Thyroid gland (tissue), 4 donors: ENCODE results near the gene PPP1R1B. TPM values are rescaled to one million over a fixed set of nuclear protein-coding genes. Genes with fewer than 3 reads are reported as not detected.

Source experiments
- DNase-seq, 2 donors: peaks; one replicate each; pipeline ENCODE4 v3.0.0-alpha.2; 2019
- H3K27ac ChIP-seq, 3 donors: fragments of 200-600 bp; sonication (generic); 1 replicate in 2 of 3; 2 replicates in 1 of 3; pipeline ENCODE4 v1.5.1; 2016 to 2019; ENCODE audit warnings: mild to moderate bottlenecking in 1 of 3, moderate library complexity in 1 of 3
- H3K27me3 ChIP-seq: fragments of 200-600 bp; sonication (generic); one replicate; pipeline ENCODE4 v1.5.1; 2019
- H3K36me3 ChIP-seq, 2 donors: fragments of 200-600 bp; sonication (generic); one replicate each; pipeline ENCODE4 v1.5.1; 2016 to 2019
- H3K4me1 ChIP-seq, 2 donors: fragments of 200-600 bp; sonication (generic); one replicate each; pipeline ENCODE4 v1.5.1; 2017 to 2019
- H3K4me3 ChIP-seq, 3 donors: fragments of 200-600 bp; sonication (generic); replicated peaks in 1 of 3; 1 replicate in 2 of 3; 2 replicates in 1 of 3; pipeline ENCODE4 v1.5.1; 2016; ENCODE audit warnings: mild to moderate bottlenecking in 1 of 3
- H3K9me3 ChIP-seq: fragments of 200-600 bp; sonication (generic); one replicate; pipeline ENCODE4 v1.5.1; 2017
- CTCF ChIP-seq, 6 experiments: fragments of 200-600 bp in 3 of 6; fragments of 450-650 bp in 3 of 6; sonication (generic) in 3 of 6; IDR thresholded peaks; one replicate each; pipeline ENCODE4 v1.5.1; 2016 to 2019; ENCODE audit warnings: antibody characterized with exemption in 6 of 6, mild to moderate bottlenecking in 2 of 6, inconsistent platforms in 1 of 6, moderate library complexity in 1 of 6
- POLR2A ChIP-seq, 2 donors: fragments of 450-650 bp; IDR thresholded peaks; one replicate each; pipeline ENCODE4 v1.6.1; 2017; ENCODE audit warnings: antibody characterized with exemption in 2 of 2, mild to moderate bottlenecking in 2 of 2, moderate library complexity in 1 of 2
- WGBS, 2 donors: methylation state at CpG; one replicate each; pipeline ENCODE4 v1.1.5; 2017; 5-methylcytosine and 5-hydroxymethylcytosine counted together
- intact Hi-C: fragments of 100-400 bp; cut with DNase I; formaldehyde crosslinking; loops from one replicate; pipeline ENCODE4 v1.15.1; 2023
- total RNA-seq, 4 donors: library from RNA; depleted of rRNA; stranded (reverse); fragments of >200 nt; gene quantifications; one replicate each; pipeline ENCODE4 v1.2.3, GENCODE V29; 2016

Gene PPP1R1B
- total RNA-seq, 4 donors from 2014 or later = 1.2 TPM; not detected in 3

GRCh38 chr17:39611401-39612112 is 15.2 kb upstream of the PPP1R1B start:
- WGBS, 2 donors = 91 to 92% methylated on average over 9 of the region's 9 CpGs
- no peak overlapping the region for H3K27ac ChIP-seq
- no peaks in the 10 kb centered on the region for H3K36me3 ChIP-seq
- H3K4me3 ChIP-seq = no peak overlapping the region
- no peak for DNase-seq
- H3K27me3 ChIP-seq = peaks cover 21% of the 10 kb centered on the region
- no peaks in the 10 kb centered on the region for H3K9me3 ChIP-seq
- H3K4me1 ChIP-seq = peaks cover 8 to 9% of the 10 kb centered on the region in 2 donors
- intact Hi-C loops = no loop called here
- TF ChIP-seq CTCF (IDR thresholded peaks at IDR 0.05) (no peak), POLR2A (IDR thresholded peaks at IDR 0.05) (no peak)

GRCh38 chr17:39612291-39612894 is 14.4 kb upstream of the PPP1R1B start:
- Histone ChIP-seq H3K9me3 (no peaks in the 10 kb centered on the region), H3K4me1 (peaks cover 4 to 6% of the 10 kb centered on the region in 2 donors), H3K27ac (no peak overlapping the region), H3K27me3 (peaks cover 12% of the 10 kb centered on the region), H3K4me3 (no peak overlapping the region), H3K36me3 (no peaks in the 10 kb centered on the region)
- 63 to 77% methylated on average over 11 to 22 of the region's 22 CpGs for WGBS, 2 donors
- no peak for TF ChIP-seq POLR2A (IDR thresholded peaks at IDR 0.05)
- intact Hi-C loops = no loop called here
- no peak for DNase-seq

- DNase-seq = no peak
- H3K27me3 ChIP-seq = peaks cover 6% of the 10 kb centered on the region
Measured at GRCh38 chr17:39612935-39613464, 13.8 kb upstream of the PPP1R1B start.

GRCh38 chr17:39614545-39615157 is 12.1 kb upstream of the PPP1R1B start:
- DNase-seq = no peak
- H3K4me3 ChIP-seq = no peak overlapping the region
- H3K27me3 ChIP-seq = no peaks in the 10 kb centered on the region
- intact Hi-C loops = no loop called here
- no peak overlapping the region for H3K27ac ChIP-seq
- TF ChIP-seq POLR2A (IDR thresholded peaks at IDR 0.05) (no peak), CTCF (IDR thresholded peaks at IDR 0.05) (no peak)
- H3K4me1 ChIP-seq = peaks cover 7 to 10% of the 10 kb centered on the region in 2 donors
- H3K9me3 ChIP-seq = no peaks in the 10 kb centered on the region
- WGBS, 2 donors = 92 to 93% methylated on average over 3 of the region's 3 CpGs
- H3K36me3 ChIP-seq = no peaks in the 10 kb centered on the region

More at GRCh38 chr17:39612935-39613464, 13.8 kb upstream of the PPP1R1B start:
- H3K36me3 ChIP-seq = no peaks in the 10 kb centered on the region
- peaks cover 5 to 7% of the 10 kb centered on the region in 2 donors for H3K4me1 ChIP-seq
- H3K9me3 ChIP-seq = no peaks in the 10 kb centered on the region
- WGBS, 2 donors = 81 to 86% methylated on average over 7 of the region's 7 CpGs
- no peak overlapping the region for H3K27ac ChIP-seq
- no peak overlapping the region for H3K4me3 ChIP-seq
- intact Hi-C loops = no loop called here
- TF ChIP-seq CTCF (IDR thresholded peaks at IDR 0.05) = no peak

GRCh38 chr17:39615434-39615833 is 11.3 kb upstream of the PPP1R1B start:
- Histone ChIP-seq H3K4me1 (peaks cover 7 to 10% of the 10 kb centered on the region in 2 donors), H3K36me3 (no peaks in the 10 kb centered on the region), H3K27ac (no peak overlapping the region), H3K9me3 (no peaks in the 10 kb centered on the region), H3K27me3 (no peaks in the 10 kb centered on the region), H3K4me3 (no peak overlapping the region)
- WGBS, 2 donors = 19 to 61% methylated on average over 2 to 5 of the region's 6 CpGs
- DNase-seq = no peak
- TF ChIP-seq POLR2A (IDR thresholded peaks at IDR 0.05) (no peak), CTCF (IDR thresholded peaks at IDR 0.05) (no peak)
- intact Hi-C loops = no loop called here
